HG03558 (cell line): Measurements from ENCODE around the gene STAC.
"Not testable (repeated sequence)": the region's sequence is repeated elsewhere in the genome, so short reads cannot be mapped to it uniquely, and the experiment has no call there.

Source experiments
- ATAC-seq: cut with Tn5 transposase; IDR thresholded peaks from one replicate; pipeline ENCODE4 v1.9.1; 2021; ENCODE audit warnings: moderate number of reproducible peaks; ENCODE audit not compliant: unreplicated experiment; ENCODE audit errors: extremely low read depth

Gene STAC

DNA sequence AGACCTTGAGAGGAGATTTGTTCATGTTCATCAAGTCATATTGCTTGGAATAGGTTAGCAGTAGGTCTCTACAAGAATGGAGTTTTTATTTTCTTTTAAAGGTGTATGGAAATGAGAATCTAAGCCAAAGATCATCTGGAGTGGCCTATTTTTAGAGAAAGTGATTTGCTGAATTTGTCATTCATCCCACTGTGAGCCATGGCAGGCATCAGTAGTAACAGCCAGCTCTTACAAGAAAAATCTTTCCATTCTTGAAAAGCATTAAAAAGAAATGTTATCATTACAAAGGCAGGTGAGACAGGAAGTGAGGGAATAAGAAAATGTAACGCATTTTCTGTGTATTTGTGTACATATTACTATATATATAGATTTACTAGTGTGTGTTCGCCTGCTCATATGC lies 29.6 kb downstream of the STAC start:
- no peak for ATAC-seq

DNA sequence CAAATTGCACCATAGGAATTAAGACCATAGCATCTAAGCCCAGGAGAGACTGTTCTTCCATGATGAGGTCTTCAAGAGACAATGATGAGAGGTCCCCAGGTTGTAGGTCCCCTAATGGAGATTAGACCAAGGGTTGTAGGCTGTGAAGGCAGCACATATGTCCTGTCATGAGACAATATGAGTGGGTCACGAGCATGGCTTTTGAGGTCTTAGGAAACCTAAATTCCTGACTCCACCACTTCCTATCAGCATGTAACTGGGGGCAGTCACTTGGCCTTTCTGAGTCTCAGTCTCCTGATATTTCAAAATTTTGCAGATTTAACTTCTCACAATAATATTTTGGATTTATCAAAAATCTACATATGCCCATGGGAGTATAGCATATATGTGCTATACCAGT lies 31.3 kb downstream of the STAC start:
- ATAC-seq = no peak

DNA sequence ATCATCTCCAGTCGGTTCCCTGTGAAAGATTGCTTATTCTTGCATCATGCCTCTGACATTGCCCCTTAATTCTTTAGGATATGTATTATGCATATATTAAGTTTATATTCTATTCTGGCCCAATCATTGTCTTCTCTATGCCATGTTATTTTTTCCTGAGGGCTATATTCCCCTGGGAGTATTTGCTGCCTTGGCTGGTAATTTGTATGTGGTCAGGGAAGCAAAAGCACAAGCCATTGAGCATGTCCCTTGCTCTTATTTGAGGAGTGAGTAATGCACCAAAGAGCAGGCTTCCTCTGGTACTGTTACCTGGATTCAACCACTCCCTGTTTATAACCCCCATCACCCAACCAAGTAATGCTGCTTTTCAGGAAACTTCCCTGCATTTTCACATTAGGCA lies 36.3 kb downstream of the STAC start:
- no peak for ATAC-seq

DNA sequence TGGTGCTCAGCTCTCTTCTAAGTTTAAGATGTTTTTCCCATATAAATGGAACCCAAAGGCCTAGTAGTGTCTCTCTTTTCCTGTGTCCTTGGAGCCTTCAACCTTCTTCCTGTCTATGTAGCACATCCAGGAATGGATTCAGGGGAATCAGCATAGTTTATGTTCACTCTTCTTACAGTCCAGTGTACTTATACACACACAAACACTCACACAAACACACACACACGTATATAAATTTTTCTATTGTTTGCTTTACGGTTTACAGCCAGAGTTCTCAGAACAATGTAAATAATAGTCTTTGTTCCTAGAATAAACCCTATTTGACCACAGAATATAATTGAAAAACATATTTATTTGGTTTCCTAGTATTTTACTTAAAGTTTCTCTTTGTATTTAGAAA lies 36.9 kb downstream of the STAC start:
- ATAC-seq = no peak

DNA sequence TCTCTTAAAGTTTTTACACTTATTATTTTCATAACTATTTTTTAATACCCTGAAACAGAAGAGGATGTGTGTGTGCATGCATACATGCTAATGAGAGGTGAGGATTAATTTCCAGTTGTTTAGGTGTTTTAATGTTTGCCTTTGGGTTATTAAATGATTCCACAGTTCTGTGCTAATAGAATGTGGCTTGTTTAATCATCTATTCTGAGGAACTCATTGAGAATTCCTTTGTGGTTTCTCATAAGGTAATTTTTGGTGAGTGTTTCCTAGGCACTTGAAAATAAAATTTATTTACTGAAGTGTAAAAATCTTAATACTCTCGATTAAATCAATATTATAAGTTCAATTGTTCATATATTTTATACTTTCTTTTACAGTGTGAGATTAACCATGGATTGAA lies 38.0 kb downstream of the STAC start:
- ATAC-seq = no peak

DNA sequence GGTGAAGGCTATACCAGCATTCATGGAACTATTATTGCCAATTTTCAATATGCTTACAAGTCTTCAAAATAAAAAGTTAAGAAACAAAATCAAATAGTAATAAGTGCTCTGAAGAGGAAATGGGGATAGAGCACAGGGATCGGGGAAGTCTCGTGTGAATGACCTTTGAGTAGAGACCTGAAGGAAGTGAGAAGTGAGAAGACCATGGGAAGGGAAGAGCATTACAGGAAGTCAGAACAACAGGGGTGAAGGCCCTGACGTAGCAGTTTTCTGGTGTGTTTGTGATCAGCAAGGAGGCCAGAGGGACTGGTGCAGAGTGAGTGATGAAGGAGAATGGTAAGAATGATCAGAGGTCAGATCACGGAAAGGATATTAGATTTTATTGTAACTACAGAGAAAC lies 48.1 kb downstream of the STAC start:
- ATAC-seq = no peak

DNA sequence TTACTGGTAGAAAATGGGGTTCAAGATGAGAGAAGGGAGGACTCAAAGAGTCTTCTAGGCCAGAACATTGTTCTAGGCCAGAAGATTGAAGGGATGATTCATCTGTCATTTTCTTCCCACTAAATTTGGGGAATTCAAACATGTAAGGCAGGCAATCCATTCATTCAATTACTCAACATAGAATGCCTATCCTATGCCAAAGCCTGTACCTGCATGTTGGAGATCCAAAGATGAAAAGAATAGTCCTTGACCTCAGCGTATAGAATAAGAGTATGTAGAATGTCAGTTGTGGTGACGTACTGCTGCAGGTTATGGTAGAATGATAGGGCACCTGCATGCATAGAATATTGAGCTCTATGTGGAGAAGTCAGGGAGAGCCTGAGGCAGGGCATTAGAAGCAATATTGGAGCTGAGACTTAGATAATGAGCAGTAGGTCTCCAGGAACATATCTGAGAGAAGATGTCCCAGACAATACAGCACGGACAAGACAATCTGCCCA lies 49.7 kb downstream of the STAC start:
- no peak for ATAC-seq

DNA sequence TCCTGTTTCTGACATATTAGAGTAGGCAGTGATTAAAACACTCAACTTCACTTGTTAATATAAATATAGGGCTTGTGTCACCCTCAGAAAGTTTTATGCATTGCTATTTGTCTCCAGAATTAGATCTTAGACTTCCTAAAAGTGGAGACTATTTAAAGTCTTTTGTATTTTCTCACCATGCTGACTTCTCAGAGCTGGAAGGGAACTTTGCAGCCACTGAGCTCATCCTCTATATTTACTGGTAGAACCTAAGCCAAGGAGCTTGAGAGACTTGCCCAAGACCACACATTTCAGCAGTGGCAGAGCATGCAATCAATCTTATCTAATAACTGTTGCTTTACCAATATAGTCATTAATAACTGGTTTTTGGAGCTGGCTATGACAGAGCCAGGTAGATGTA lies 53.2 kb downstream of the STAC start:
- ATAC-seq = no peak

DNA sequence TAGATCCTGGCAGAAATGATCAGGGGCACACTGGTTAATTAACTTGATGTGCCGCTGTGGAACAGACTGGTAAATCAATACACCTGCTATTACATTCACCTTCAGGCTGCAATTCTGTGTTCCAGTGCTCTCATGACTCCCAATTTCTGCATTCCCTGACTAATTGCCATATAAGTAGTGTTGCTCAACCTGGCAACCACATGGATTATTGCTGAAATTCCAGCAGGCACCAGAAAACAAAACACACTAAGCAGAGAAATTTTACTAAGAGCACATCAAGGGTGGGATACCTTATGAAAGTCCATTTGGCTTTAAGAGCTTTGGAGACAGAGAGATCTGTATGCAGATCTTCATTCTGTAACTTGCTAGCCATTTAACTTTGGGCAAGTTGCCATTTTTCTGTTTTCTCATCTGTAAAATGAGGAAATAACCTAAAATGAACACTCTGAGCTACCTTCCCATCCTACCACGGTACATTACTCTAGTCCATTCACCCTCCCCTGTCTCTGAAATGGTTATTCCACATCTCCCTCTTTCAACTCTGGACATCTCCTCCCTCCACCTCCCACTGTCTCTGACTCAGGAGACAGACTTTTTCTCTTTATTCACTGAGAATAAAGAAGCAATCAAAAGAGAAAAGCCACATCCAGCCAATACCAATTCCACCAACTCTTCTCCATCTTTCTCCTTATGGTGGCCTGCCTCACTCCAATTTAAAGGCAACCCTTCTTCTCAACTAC lies 54.6 kb downstream of the STAC start:
- ATAC-seq = no peak

DNA sequence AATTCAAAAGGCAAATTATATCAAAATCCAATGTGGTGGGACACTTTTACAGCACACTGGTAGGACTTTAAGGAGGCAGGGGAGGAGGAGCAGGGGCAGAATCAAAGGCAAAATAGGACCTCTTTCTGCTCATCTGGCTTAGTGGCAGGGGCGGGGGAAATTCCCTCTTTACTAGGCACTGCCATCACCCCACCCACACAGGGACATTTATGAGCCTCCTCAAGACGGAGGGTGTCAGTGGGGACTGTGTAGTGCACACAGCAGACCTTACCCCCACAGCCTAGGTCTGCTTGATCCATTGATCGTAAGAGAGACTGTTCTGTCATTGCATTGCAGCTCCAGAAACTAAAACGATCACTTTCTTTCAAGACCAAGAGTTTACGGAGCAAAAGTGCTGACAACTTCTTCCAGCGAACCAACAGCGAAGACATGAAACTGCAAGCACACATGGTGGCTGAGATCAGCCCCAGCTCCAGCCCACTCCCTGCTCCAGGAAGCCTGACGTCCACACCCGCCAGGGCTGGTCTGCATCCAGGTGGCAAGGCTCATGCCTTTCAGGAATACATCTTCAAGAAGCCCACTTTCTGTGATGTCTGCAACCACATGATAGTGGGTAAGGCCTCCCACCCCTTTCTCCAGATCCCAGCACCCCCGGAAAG lies 62.9 kb downstream of the STAC start:
- ATAC-seq = no peak

DNA sequence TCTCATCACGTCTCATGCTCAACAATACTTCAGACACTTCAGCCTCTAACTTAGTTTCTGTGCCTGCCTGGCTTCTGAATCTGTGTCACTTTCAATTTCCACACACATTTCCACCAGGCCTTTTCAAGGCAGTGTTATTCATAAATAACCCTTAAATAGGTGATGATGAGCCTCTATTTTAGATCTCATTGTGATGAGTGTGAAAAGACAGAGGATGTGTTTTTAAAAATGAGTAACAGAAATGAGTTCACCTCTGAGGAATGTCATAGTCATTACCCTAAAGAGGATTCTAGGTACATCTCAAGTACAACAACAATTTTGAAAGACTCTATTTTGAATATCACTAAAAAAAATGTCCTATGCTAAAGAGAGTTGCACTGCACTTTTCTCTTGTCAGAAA lies 64.6 kb downstream of the STAC start:
- ATAC-seq = no peak

DNA sequence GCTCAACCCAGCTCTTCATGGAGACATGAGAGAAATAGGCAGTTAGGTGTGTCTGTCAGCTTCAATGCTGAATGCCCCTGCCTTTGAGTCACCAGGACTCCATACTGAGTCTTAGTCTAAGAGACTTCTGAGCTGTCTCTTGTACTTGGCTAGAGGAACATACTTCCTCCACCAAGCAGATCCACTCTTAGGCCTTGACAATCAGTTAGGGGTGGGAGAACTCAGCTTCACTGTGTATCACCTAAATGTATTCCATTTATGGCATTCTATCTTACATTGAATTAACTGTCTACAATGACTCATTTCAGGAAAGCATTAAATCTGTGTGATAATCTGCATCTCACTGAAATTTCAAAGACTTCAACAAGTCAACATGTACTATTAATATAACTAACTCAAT lies 66.0 kb downstream of the STAC start:
- ATAC-seq = no peak

DNA sequence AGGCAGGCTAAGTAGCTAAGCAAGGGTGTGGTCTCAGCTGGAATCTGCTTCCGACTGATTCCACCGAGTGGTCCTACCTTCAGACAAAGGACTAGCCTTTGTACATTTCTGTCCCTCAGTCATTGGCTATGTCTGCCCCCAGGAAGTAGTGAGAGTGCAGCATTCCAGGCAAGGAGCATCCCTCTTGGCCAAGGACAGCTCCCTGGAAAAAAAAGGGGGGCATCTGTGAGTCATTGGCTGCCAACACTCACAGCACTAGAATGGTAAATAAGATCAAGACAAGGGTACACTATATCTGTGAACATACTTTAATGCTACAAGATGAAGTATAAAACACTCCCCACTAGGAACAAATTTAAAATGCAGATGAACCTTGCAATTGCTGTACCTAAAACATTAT lies 66.8 kb downstream of the STAC start:
- ATAC-seq = no peak

DNA sequence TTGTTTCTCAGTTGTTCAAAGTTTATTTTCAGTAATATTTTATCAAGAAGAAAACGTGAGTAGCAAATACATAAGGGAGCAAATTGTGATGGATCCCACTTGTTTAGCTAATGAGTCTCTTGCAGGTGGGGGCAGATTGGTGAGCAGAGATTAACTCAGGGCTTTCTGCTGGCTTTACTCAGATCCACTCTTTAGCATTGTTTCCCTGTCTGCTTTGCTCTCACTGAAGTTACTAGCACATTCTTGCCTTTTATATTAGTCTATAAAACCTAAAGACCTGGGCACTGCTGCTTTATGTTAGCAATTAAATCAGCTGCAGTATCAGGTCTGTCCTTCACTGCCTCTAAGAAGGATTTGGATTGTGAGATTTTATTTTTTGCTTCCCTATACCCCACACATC lies 71.5 kb downstream of the STAC start:
- ATAC-seq = no peak

DNA sequence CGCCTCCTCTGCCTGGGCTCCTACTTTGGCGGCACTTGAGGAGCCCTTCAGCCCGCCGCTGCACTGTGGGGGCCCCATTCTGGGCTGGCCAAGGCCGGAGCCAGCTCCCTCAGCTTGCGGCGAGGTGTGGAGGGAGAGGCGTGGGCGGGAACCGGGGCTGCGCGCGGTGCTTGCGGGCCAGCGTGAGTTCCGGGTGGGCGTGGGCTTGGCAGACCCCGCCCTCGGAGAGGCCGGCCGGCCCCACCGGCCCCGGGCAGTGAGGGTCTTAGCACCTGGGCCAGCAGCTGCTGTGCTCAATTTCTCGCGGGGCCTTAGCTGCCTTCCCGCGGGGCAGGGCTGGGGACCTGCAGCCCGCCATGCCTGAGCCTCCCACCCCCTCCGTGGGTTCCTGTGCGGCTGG lies 72.9 kb downstream of the STAC start:
- ATAC-seq = not testable (repeated sequence)

DNA sequence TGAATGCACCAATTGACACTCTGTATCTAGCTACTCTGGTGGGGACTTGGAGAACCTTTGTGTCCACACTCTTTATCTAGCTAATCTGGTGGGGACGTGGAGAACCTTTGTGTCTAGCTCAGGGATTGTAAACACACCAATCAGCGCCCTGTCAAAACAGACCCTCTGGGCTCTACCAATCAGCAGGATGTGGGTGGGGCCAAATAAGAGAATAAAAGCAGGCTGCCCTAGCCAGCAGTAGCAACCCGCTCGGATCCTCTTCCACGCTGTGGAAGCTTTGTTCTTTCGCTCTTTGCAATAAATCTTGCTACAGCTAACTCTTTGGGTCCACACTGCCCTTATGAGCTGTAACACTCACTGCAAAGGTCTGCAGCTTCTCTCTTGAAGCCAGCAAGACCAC lies 73.6 kb downstream of the STAC start:
- ATAC-seq = not testable (repeated sequence)

DNA sequence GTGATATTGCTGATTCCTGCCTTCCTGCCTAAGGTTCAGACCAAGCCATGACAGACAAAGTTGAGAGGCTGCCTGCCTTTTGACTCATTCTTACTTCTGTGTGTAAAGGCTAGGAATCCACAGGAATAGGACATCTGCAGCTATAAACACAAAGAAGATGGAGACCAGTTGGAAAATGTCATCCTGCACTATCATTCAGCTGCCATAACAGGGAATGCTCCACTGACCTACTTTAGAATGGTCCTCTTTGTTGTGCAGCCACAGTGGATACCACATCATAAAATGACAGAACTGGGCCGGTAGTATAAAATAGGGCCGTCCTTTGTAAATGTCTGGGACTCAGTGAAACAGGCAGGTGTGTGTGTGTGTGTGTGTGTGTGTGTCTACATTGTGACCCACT lies 75.1 kb downstream of the STAC start:
- ATAC-seq = no peak

DNA sequence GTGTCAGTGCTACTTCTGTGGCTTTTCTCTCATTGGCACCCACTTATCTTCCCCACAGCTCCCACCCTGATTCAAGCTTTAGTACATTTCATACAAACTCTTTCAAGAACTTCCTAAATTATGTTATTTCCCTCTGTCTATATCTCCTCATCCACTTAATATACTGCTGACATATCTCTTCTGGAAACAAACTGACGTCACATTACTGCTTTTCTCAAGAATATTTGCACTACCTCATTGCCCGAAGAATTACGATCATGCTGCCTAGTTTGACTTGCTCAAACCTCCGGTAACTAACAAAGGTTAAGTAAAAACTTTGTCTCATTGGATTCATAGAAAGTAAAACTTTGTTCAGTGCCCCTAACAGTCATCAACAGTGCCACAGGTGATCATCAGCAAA lies 76.5 kb downstream of the STAC start:
- no peak for ATAC-seq

DNA sequence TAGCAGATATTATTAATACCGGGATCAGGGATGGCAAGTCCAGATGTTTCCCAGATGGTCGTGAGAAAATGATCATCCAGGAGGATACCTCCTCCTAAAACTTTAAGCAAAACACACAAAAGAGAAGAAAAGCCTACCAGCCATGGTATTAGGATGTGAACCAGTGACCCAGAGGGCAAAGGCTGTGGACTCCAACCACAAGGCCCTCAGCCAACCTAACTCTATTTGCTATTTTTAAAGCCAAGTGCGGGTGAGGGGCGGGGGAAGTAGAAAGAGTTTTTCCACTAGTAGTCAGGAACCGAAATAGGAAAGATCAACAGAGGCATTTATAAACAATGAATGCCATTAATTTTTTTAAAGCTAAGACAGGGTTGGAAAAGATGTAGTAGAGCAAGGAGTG lies 77.4 kb downstream of the STAC start:
- no peak for ATAC-seq

DNA sequence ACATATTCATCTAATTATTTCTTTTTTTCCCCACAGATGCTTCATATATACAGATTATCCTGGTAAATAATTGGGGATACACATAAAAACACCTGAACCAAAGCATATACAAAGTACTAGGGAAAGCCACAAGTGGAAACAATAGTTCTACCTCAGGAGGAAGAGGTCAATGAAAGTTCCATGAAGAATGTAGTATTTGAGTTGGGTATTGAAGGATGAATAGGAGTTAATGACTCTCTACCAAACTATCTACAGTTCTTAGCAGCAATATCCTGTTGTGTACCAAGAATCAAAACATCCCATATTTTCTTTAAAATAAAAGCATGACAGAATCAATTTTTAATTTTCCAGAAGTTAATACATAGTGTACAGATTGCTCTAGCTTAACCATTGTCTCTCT lies 78.9 kb downstream of the STAC start:
- ATAC-seq = no peak

DNA sequence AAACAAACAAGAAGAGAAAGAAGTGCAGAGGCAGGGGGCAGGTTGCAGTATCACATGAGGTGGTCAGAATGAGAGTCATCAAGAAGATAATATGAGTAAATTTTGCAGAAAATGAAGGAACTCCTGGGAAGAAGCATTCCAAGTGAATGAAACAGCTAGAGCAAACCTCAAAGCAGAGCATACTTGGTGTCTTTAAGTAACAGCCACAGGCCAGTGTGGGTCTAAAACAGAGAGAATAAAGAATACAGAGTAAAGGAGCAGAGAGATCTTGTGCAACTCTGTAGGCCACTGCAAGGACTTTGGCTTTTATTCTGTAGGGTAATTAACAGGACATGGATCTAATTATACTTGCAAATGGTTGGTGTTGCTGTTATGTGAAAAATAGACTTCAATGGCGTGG lies 81.3 kb downstream of the STAC start:
- no peak for ATAC-seq

DNA sequence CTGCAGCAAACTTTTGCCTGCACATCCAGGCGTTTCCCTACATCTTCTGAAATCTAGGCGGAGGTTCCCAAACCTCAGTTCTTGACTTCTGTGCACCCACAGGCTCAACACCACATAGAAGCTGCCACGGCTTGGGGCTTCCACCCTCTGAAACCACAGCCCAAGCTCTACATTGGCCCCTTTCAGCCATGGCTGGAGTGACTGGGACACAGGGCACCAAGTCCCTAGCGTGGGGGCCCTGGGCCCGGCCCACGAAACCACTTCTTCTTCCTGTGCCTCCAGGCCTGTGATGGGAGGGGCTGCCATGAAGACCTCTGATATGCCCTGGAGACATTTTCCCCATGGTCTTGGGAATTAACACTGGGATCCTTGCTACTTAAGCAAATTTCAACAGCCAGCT lies 91.7 kb downstream of the STAC start:
- ATAC-seq = not testable (repeated sequence)
